ENCODE measurements around the gene KLF13.

The KLF13 gene

DNA sequence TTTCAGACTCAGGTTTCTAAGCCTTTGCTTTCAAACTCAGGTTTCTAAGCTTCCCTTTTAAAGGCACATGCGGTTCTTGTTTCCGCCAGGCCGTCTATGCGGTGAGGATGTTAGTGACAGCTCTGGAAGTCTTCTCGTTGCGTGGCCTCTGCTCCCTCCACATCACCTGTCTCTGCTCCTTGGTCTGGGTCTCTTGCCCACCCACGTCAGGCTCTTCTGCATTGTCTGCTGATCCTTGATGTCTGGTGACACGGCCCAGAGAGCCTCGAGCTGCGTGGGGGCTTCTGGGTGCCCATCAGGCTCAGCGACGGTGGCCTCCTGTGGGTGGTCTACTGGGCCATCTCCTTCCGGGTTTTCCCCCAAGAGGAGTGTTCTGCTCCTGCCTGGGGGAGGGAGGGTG, 30.5 kb downstream of the KLF13 start:
- no peak for DNase-seq (ENCODE audit: low read depth)
- TF ChIP-seq, protein P1, sequence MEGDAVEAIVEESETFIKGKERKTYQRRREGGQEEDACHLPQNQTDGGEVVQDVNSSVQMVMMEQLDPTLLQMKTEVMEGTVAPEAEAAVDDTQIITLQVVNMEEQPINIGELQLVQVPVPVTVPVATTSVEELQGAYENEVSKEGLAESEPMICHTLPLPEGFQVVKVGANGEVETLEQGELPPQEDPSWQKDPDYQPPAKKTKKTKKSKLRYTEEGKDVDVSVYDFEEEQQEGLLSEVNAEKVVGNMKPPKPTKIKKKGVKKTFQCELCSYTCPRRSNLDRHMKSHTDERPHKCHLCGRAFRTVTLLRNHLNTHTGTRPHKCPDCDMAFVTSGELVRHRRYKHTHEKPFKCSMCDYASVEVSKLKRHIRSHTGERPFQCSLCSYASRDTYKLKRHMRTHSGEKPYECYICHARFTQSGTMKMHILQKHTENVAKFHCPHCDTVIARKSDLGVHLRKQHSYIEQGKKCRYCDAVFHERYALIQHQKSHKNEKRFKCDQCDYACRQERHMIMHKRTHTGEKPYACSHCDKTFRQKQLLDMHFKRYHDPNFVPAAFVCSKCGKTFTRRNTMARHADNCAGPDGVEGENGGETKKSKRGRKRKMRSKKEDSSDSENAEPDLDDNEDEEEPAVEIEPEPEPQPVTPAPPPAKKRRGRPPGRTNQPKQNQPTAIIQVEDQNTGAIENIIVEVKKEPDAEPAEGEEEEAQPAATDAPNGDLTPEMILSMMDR (IDR thresholded peaks at IDR 0.05; ENCODE audit: control insufficient read depth, extremely low read depth, insufficient read depth): no peak
- no peak overlapping the region for H3K4me3 ChIP-seq (ENCODE audit: low read depth, low read length)

DNA sequence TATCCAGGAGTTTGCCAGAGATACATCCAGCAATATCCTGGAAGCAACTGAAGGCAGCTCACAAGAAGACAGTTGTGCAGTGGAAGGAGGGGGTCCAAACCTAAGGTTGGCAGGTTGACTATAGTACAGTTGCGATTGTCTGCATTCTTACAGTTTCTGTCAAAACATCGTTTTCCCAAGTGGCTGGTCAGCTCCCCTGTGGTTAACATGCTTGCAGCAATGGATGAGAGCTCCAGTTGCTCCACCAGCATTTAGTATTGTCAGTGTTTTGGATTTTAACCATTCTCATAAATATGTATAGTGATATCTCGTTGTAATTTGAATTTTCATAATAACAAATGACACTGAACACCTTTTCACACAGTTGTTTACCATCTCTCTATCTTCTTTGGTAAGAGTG, 31.5 kb downstream of the KLF13 start:
- H3K4me3 ChIP-seq (ENCODE audit: low read depth, low read length): no peak overlapping the region
- TF ChIP-seq, protein P1 (IDR thresholded peaks at IDR 0.05; ENCODE audit: control insufficient read depth, extremely low read depth, insufficient read depth): no peak
- DNase-seq (ENCODE audit: low read depth): no peak

DNA sequence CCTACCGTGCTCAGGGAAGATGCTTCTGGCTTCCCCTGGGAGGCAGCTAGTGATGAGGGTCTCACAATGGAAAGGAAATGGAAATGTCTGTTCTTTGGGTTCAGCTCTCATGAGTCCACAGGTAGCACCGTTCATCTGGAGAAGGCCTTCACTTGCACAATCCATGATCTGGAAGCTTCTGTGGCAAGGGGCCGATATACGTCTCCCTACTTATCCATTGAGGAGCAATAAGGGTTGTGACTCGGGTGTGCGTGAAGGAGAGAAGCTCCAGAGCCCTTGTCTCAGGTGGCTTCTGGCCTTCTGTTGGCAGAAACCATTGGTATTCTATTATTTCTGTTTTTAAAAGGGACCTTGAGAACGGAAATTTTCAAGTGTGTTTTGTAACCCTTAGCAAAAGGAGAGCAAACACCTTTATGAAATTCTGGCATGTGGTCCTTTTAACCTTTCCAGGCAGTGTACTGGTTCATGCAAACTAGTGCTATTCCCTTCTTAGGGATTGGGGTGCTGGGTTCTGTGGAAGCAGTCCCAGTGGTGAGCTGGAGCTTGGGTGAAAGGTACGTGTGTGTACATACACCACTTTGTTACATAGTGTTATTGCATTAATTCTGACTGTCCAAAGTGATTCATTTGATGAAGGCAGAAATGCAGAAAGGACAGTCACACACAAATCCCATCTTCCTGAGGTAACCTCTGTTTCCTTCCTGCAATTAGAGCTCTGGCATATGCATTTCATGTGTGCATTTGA, 32.5 kb downstream of the KLF13 start:
- no peak for DNase-seq (ENCODE audit: low read depth)
- no peak overlapping the region for H3K4me3 ChIP-seq (ENCODE audit: low read depth, low read length)
- TF ChIP-seq, protein P1 (IDR thresholded peaks at IDR 0.05; ENCODE audit: control insufficient read depth, extremely low read depth, insufficient read depth): no peak

DNA sequence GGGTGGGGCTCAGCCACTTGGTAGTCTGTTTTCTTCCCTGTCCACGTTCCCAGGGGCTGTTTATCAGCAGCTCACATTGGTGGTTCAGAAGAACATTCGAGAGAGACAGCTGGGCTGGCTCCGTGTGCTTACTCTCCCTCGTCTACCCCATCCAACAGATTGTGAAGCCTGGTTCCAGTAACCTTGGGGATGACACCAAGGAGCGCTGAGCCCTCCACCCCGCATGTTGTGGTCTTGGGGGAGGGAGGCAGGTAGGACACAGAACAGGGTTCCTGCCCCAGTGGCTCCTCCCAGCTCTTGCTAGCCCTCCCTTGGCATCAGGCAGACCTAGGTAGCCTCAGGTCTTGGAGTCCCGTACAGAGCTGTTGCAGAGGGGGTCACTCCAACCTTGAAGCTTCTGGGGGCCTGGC, 33.1 kb downstream of the KLF13 start:
- TF ChIP-seq, protein P1 (IDR thresholded peaks at IDR 0.05; ENCODE audit: control insufficient read depth, extremely low read depth, insufficient read depth): no peak
- no peak for DNase-seq (ENCODE audit: low read depth)
- no peak overlapping the region for H3K4me3 ChIP-seq (ENCODE audit: low read depth, low read length)

DNA sequence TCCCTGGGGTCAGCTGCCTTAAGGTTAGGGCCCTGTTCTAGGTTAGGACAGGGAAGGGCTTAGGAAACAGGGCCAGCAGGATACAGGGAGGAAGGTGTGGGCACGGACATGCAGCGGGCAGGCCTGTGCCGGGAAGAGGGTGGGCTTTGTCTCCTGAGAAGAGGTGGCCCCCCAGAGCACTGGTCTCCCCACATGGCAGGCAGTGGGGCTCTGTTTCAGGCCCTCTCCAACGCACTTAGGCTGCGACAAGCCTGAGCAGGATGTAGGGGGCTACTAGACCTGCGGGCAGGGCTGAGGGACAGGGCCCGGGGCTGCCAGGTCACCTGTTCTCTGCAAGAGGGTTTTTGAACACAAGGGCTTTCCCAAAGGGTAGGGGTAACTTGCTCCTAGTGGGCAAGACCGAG, 33.5 kb downstream of the KLF13 start:
- DNase-seq (ENCODE audit: low read depth): no peak
- TF ChIP-seq, protein P1 (IDR thresholded peaks at IDR 0.05; ENCODE audit: control insufficient read depth, extremely low read depth, insufficient read depth): no peak
- H3K4me3 ChIP-seq (ENCODE audit: low read depth, low read length): no peak overlapping the region

DNA sequence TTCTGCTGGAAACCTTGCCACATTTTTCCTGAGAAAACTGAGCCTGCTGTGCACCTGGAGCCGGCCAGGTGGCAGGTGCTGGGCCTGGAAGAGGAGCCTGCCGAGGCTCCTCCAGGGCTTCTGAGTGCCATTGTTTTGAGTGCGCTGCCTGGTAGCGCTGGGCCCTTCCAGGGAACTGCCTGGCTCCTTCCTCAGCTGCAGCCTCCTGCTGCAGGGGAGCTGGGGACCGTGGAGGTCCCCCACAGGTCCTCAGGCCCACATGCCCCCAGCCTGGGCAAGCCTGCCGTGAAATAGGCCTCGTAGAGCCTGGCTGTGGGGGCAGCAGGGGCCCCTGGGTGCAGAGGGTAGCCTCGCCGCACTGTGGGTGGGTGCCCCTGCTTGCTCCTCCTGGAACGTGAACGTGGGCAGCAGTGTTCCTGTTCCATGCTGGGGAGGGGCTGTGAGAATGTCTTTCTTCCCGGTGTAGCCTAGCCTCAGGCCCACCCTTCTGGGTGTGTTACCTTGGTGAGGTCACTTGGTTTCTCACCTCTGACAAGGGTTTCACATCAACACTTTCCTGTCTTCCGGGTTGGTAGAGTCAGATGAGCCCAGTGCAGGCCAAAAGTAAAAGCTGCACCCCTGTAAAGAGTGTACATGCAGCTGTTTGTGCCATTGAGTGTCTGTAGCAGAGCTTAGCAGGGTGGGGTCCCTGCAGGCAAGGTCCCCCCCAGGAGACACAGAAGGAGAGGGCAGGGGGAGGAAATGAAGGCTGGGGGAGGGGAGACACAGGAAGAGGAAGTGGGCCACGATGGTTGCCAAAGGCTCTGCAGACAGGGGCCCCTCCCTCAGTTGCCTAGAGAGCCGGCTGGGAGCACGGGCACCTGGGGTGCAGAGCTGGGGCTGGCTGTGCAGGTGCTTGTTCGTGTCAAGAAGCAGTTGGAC, 34.5 kb downstream of the KLF13 start:
- TF ChIP-seq, protein P1 (IDR thresholded peaks at IDR 0.05; ENCODE audit: control insufficient read depth, extremely low read depth, insufficient read depth): no peak
- no peak for DNase-seq (ENCODE audit: low read depth)
- no peak overlapping the region for H3K4me3 ChIP-seq (ENCODE audit: low read depth, low read length)

Measured in LNCaP clone FGC (cell line).